Measurements from ENCODE around the gene PGLYRP1.

The PGLYRP1 gene

DNA sequence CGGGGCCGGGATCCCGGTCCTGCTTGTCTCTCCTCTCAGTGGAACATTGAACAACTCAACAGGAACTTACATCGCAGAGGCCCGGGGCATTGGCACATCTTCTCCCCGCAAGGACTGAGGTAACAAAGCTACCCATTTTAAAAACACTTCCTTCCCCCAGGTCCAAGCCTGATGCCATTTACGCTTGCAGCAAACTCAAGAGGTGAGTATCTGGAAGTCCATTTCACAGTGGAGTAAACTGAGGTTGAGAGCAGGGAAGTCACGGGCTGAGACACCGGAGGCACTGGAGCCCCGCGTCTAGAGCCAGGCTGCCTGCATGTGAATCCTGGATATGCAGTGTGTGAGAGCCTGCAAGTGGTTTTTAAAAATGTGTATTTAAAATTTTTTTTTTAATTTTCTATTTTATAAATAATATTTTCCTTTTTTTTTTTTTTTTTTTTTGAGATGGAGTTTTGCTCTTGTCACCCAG, 492 bp upstream of the PGLYRP1 start:
- H3K9ac ChIP-seq = no peak overlapping the region
- TF ChIP-seq Cebpa-rat (IDR thresholded peaks at IDR 0.05) = no peak
- H3K36me3 ChIP-seq = peaks cover 0 to 2% (median 0%) of the 10 kb centered on the region in 11 experiments; a peak in 4 of 22 replicates

DNA sequence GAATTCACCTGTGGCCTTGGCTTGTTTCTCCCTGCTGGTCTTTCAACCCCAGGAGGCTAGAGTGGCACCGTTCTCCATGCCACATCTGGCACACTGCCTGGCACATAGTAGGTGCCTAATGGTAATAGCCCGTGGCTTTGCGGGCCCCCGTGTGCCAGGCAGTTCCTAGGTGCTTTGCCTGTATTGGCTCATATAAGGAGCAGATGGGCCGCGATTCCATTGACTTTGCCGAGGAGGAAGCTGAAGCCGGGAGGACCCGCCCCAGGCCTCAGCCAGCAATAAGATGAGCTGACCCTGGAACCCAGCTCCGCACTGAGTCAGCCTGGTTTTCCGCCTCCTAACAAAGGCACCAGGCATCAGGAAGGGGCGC, 807 bp downstream of the PGLYRP1 start:
- H3K27ac ChIP-seq = no peak overlapping the region
- H3K4me1 ChIP-seq = peaks cover 12 to 45% (median 30%) of the 10 kb centered on the region in 10 experiments
- peak overlapping the region in 6 of 11 experiments; percentile 12 to 48 (median 26); a peak in 7 of 22 replicates for H3K4me2 ChIP-seq
- H4K20me1 ChIP-seq = peaks cover 0 to 73% (median 2%) of the 10 kb centered on the region in 11 experiments; a peak in 11 of 22 replicates
- no peaks in the 10 kb centered on the region; a peak in 1 of 22 replicates for H3K9me3 ChIP-seq (replicated peaks in 1 of 11)
- H3K4me3 ChIP-seq = no peak overlapping the region
- H3K27me3 ChIP-seq = peaks cover 0 to 32% (median 0%) of the 10 kb centered on the region in 11 experiments; a peak in 3 of 22 replicates
- no peak for TF ChIP-seq Cebpa-rat (IDR thresholded peaks at IDR 0.05)
- peaks cover 0 to 10% (median 4%) of the 10 kb centered on the region in 11 experiments; a peak in 9 of 22 replicates for H3K36me3 ChIP-seq
- no peak overlapping the region for H3K9ac ChIP-seq

More for the DNA sequence above, 492 bp upstream of the PGLYRP1 start:
- Histone ChIP-seq H3K4me3 (no peak overlapping the region), H3K4me2 (peak overlapping the region in 2 of 11 experiments; percentile 37 to 40; a peak in 3 of 22 replicates), H3K4me1 (peaks cover 9 to 43% (median 28%) of the 10 kb centered on the region in 10 experiments), H3K27me3 (peaks cover 0 to 32% (median 0%) of the 10 kb centered on the region in 11 experiments; a peak in 3 of 22 replicates), H3K9me3 (replicated peaks in 1 of 11) (no peaks in the 10 kb centered on the region; a peak in 1 of 22 replicates), H3K27ac (no peak overlapping the region), H4K20me1 (peaks cover 0 to 60% (median 0%) of the 10 kb centered on the region in 11 experiments; a peak in 8 of 22 replicates)

DNA sequence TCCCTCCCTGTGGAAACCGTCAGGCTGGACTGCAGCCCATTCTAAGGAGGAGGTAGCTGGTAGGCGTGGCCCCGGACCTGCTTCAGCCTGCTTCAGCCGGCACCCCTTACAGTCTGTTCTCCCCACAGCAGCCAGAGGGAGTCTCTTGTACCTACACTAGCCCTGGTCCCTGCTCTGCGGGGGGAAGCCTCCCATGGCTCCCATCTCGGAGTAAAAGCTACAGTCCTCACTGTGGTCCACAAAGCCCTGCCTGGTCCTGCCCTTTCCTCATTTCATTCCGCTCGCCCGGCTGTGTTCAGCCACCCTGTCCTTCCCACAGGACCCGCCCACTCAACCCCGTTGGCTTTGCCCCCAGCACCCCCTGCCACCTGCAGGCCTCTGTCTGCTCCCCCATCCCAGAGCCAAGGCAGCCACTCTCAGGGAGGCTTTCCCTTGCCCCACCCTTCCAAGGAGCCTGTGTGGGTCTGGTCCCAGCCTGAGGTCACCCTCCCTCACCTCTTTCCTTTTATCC, 1.3 kb downstream of the PGLYRP1 start:
- Histone ChIP-seq H3K36me3 (peaks cover 0 to 10% (median 4%) of the 10 kb centered on the region in 11 experiments; a peak in 9 of 22 replicates), H3K9ac (no peak overlapping the region), H3K4me2 (peak overlapping the region in 8 of 11 experiments; percentile 10 to 48 (median 26); a peak in 12 of 22 replicates), H4K20me1 (peaks cover 0 to 73% (median 4%) of the 10 kb centered on the region in 11 experiments; a peak in 14 of 22 replicates), H3K4me3 (no peak overlapping the region), H3K27ac (no peak overlapping the region), H3K9me3 (replicated peaks in 1 of 11) (no peaks in the 10 kb centered on the region; a peak in 1 of 22 replicates), H3K27me3 (peaks cover under 1 to 32% (median under 1%) of the 10 kb centered on the region in 11 experiments; a peak in 18 of 22 replicates), H3K4me1 (peaks cover 13 to 44% (median 32%) of the 10 kb centered on the region in 10 experiments)
- no peak for TF ChIP-seq Cebpa-rat (IDR thresholded peaks at IDR 0.05)

DNA sequence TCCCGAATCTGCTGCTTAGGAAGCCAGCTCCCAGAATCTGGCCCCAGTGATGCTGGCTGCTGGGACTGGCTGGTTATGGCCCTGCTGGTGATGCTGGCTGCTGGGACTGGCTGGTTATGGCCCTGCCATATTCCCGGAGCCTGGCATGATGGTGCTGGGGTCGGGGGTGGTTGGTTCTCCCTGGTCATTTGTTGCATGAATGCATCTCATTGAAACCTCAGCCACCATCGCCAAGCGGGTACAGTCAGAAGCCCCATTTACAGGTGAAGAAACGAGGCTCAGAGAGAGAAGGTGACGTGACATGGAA, 2.1 kb downstream of the PGLYRP1 start:
- Histone ChIP-seq H3K4me3 (no peak overlapping the region), H4K20me1 (peaks cover 6 to 75% (median 12%) of the 10 kb centered on the region in 11 experiments; a peak in 20 of 22 replicates), H3K27me3 (peaks cover 8 to 40% (median 9%) of the 10 kb centered on the region in 11 experiments), H3K4me2 (no peak overlapping the region), H3K9ac (no peak overlapping the region), H3K27ac (no peak overlapping the region), H3K9me3 (replicated peaks in 1 of 11) (no peaks in the 10 kb centered on the region; a peak in 1 of 22 replicates), H3K4me1 (peaks cover 10 to 44% (median 33%) of the 10 kb centered on the region in 10 experiments), H3K36me3 (peaks cover 0 to 10% (median 4%) of the 10 kb centered on the region in 11 experiments; a peak in 9 of 22 replicates)
- TF ChIP-seq Cebpa-rat (IDR thresholded peaks at IDR 0.05) = no peak

DNA sequence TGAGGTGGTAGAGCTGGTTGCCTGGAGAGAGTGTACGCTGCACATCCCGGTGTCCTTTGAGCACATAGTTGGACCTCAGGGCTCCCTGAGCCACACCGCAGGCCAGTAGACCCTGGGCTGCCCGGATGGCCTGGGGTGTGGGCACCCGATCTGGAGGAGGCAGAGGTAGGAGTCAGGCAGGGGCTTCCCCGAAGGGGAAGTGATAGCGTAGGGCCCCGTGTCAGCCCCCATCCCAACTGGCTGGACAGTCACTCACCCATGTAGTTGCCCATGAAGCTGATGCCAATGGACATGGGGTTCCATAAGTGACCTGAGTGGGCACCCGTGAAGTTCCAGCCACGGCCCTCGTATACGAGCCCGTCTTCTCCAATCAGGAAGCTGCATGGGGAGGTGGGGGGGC, 3.6 kb downstream of the PGLYRP1 start:
- Histone ChIP-seq H4K20me1 (peaks cover 15 to 89% (median 26%) of the 10 kb centered on the region in 11 experiments; a peak in 20 of 22 replicates), H3K9ac (no peak overlapping the region), H3K36me3 (peaks cover 0 to 16% (median 5%) of the 10 kb centered on the region in 11 experiments; a peak in 12 of 22 replicates), H3K4me2 (peak overlapping the region in 2 of 11 experiments; percentile 0 to 10; a peak in 2 of 22 replicates), H3K9me3 (replicated peaks in 1 of 11) (peaks cover 0 to 4% (median 0%) of the 10 kb centered on the region in 11 experiments; a peak in 1 of 22 replicates), H3K27me3 (peaks cover 23 to 55% (median 24%) of the 10 kb centered on the region in 11 experiments), H3K27ac (no peak overlapping the region), H3K4me1 (peaks cover 7 to 51% (median 36%) of the 10 kb centered on the region in 10 experiments; a peak in 19 of 20 replicates), H3K4me3 (no peak overlapping the region)
- TF ChIP-seq Cebpa-rat (IDR thresholded peaks at IDR 0.05) = no peak

DNA sequence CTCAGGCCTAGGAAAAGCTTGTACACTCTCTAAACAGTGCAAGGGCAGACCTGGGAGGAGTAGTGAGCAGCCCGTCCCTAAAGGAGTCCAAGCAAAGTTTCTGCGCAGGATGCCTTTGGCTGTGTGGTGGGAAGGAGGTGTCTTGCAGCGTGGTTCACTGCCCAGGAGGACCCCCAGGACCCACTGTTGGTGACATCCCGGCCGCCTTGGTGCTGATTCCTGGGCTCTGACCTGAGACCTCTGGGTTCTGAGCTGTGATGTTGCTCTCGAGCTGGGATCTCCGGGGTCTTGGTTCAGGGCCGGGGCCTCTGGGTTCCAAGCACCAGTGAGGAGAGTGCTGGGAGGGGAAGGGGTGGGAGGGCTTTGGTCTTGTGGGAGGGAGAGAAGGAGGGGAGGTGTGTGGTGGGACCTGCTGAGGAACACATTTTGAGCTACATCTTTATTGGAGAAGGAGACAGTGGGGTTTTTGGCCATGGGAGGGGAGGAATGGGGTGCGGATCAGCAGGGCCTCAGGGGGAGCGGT, 4.1 kb downstream of the PGLYRP1 start:
- no peak for TF ChIP-seq Cebpa-rat (IDR thresholded peaks at IDR 0.05)

DNA sequence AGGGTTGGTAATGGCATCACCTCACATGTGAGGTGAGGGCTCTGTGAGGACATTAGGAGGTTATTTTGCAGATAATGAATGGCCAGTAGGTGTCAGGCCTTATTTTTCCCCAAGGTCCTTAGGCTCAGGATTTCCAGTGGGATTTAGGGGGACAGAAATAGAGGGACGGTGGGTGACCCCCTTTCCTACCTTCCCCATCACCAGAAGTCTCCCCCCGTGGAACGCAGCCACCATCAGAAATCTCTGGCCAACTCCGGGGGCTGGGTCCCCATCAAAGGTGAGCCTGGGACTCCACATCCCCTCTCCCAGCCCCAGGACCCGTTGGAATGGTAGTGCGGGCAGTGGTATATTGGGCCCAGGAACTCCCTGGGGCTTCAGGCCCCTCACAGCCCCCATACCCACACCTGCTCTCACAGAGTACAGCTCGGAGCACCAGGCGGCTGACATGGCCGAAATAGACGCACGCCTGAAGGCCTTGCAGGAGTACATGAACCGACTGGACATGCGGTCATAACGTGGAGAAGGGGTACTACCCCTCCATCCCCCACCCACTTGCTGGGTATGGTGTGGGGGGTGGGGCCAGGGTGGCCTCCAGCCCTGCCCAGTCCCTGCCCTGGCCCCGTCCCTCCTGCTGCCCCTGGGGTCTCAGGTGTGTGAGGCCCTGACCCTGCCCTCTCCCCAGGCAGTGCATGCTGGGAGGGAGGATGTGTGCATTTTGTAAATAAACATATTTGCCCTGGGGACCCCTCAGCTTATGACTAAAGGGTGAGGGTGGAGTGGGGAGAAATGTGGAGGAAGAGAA, 4.8 kb downstream of the PGLYRP1 start:
- Histone ChIP-seq H3K27ac (no peak overlapping the region), H4K20me1 (peaks cover 15 to 90% (median 33%) of the 10 kb centered on the region in 11 experiments; a peak in 20 of 22 replicates), H3K4me3 (no peak overlapping the region), H3K27me3 (peaks cover 34 to 64% (median 36%) of the 10 kb centered on the region in 11 experiments), H3K4me2 (no peak overlapping the region), H3K36me3 (peaks cover 0 to 16% (median 5%) of the 10 kb centered on the region in 11 experiments; a peak in 12 of 22 replicates), H3K9me3 (replicated peaks in 1 of 11) (peaks cover 0 to 4% (median 0%) of the 10 kb centered on the region in 11 experiments; a peak in 1 of 22 replicates), H3K9ac (no peak overlapping the region), H3K4me1 (peaks cover 7 to 50% (median 36%) of the 10 kb centered on the region in 10 experiments; a peak in 19 of 20 replicates)
- TF ChIP-seq Cebpa-rat (IDR thresholded peaks at IDR 0.05) = no peak

More for the DNA sequence above, 4.1 kb downstream of the PGLYRP1 start:
- Histone ChIP-seq H4K20me1 (peaks cover 15 to 92% (median 31%) of the 10 kb centered on the region in 11 experiments; a peak in 20 of 22 replicates), H3K36me3 (peaks cover 0 to 16% (median 5%) of the 10 kb centered on the region in 11 experiments; a peak in 12 of 22 replicates), H3K4me3 (no peak overlapping the region), H3K9ac (no peak overlapping the region), H3K9me3 (replicated peaks in 1 of 11) (peaks cover 0 to 4% (median 0%) of the 10 kb centered on the region in 11 experiments; a peak in 1 of 22 replicates), H3K4me1 (peaks cover 7 to 51% (median 36%) of the 10 kb centered on the region in 10 experiments; a peak in 19 of 20 replicates), H3K27me3 (peaks cover 28 to 60% (median 29%) of the 10 kb centered on the region in 11 experiments), H3K4me2 (no peak overlapping the region), H3K27ac (no peak overlapping the region)

DNA sequence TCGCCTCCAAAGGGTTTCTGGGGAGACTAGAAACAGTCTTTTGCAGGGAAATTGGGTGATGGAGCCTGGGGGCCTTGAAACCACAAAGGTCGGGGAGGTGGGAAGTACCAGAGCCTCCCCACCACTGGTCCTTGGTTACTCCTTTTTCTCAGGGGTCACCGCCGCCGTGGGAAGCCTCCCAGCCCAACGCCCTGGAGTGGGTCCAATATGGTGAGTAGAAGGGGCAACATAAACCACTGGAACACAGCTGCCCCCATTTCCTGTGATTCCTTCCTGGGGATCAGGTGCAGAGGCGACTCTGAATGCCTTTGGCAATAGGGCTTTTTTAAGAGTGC, 5.8 kb downstream of the PGLYRP1 start:
- Histone ChIP-seq H4K20me1 (peaks cover 15 to 84% (median 35%) of the 10 kb centered on the region in 11 experiments; a peak in 20 of 22 replicates), H3K36me3 (peaks cover 0 to 16% (median 5%) of the 10 kb centered on the region in 11 experiments; a peak in 12 of 22 replicates), H3K4me1 (peaks cover 7 to 44% (median 34%) of the 10 kb centered on the region in 10 experiments; a peak in 19 of 20 replicates), H3K4me3 (no peak overlapping the region), H3K9me3 (replicated peaks in 1 of 11) (peaks cover 0 to 4% (median 0%) of the 10 kb centered on the region in 11 experiments; a peak in 1 of 22 replicates), H3K27me3 (peaks cover 34 to 58% (median 39%) of the 10 kb centered on the region in 11 experiments), H3K9ac (no peak overlapping the region), H3K27ac (no peak overlapping the region), H3K4me2 (peak overlapping the region; percentile 31 to 94 (median 57); a peak in 20 of 22 replicates)
- TF ChIP-seq Cebpa-rat (IDR thresholded peaks at IDR 0.05) = no peak
